ENCODE data around the gene RASAL2. TPM values are rescaled to one million over a fixed set of nuclear protein-coding genes. Genes with fewer than 3 reads are reported as not detected.

The RASAL2 gene
- total and polyA plus RNA-seq, 2 of the 13 experiments (the other 11 are each of a cell fraction or from before 2014, with no cell fraction given), result 5.4 to 5.9 TPM

DNA sequence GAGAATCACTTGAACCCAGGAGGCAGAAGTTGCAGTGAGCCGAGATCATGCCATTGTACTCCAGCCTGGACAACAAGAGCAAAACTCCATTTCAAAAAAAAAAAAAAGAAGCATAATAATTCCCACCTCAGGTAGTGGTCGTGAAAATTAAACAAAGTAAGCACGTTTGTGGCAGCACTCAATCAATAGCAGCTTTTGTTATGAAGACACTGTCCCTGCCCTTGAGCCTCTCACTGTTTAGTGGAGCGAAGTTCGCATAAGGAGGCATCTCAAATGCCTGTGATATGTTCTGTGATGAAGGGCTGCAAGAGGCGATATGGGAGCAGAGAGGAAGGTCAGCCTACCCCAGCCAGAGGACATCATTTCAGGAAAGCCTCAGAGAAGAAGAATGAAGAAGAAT lies 43.8 kb upstream of the RASAL2 start (continued):
- TF ChIP-seq CC2D1A (CRISPR knock-in tag; IDR thresholded peaks at IDR 0.05) (no peak), FOXA3 (CRISPR knock-in tag; IDR thresholded peaks at IDR 0.05) (peak; percentile 55), ZNF292 (CRISPR knock-in tag; IDR thresholded peaks at IDR 0.05; ENCODE audit: borderline replicate concordance, low read depth) (peak; percentile 89), ZMYM3 (CRISPR knock-in tag; IDR thresholded peaks at IDR 0.05) (peak; percentile 63; the same call in 1 of the 2 replicates), PPARG (CRISPR knock-in tag; conservative IDR thresholded peaks at IDR 0.05) (peak; percentile 86), ZNF317 (CRISPR knock-in tag; IDR thresholded peaks at IDR 0.05) (peak; percentile 42; the same call in 1 of the 2 replicates), YY1 (IDR thresholded peaks at IDR 0.05; ENCODE audit: insufficient read depth, insufficient replicate concordance, low read depth, low read length) (no peak), SYNCRIP (IDR thresholded peaks at IDR 0.05; ENCODE audit: insufficient read depth, low read depth, low read length) (no peak), SOX5 (CRISPR knock-in tag; IDR thresholded peaks at IDR 0.05; ENCODE audit: borderline replicate concordance) (peak; percentile 99), MYC (CRISPR knock-in tag; IDR thresholded peaks at IDR 0.05; ENCODE audit: borderline replicate concordance) (no peak), ELF3 (CRISPR knock-in tag; IDR thresholded peaks at IDR 0.05) (no peak), SOX13 (IDR thresholded peaks at IDR 0.05) (peak; percentile 97), SOX13 (CRISPR knock-in tag; conservative IDR thresholded peaks at IDR 0.05 in 1 of 2, IDR thresholded peaks at IDR 0.05 in 1 of 2) (peak in 1 of 2 experiments; percentile 99; a peak in 2 of 4 replicates), U2AF2 (IDR thresholded peaks at IDR 0.05; ENCODE audit: low read depth, low read length) (no peak), SNAPC2 (CRISPR knock-in tag; IDR thresholded peaks at IDR 0.05) (0 out of 2 replicates have a peak, but pooled peaks have one; percentile 40), ONECUT2 (CRISPR knock-in tag; IDR thresholded peaks at IDR 0.05) (peak; percentile 84), BRD4 (CRISPR knock-in tag; IDR thresholded peaks at IDR 0.05) (no peak), RFX5 (IDR thresholded peaks at IDR 0.05; ENCODE audit: low read depth, low read length) (no peak), ZNF362 (CRISPR knock-in tag; IDR thresholded peaks at IDR 0.05; ENCODE audit: borderline replicate concordance) (peak; percentile 93), ETV5 (CRISPR knock-in tag; IDR thresholded peaks at IDR 0.05; ENCODE audit: borderline replicate concordance) (no peak), HNRNPLL (IDR thresholded peaks at IDR 0.05; ENCODE audit: low read depth, low read length, poor library complexity, severe bottlenecking) (no peak)
- TF ChIP-seq, protein P1, sequence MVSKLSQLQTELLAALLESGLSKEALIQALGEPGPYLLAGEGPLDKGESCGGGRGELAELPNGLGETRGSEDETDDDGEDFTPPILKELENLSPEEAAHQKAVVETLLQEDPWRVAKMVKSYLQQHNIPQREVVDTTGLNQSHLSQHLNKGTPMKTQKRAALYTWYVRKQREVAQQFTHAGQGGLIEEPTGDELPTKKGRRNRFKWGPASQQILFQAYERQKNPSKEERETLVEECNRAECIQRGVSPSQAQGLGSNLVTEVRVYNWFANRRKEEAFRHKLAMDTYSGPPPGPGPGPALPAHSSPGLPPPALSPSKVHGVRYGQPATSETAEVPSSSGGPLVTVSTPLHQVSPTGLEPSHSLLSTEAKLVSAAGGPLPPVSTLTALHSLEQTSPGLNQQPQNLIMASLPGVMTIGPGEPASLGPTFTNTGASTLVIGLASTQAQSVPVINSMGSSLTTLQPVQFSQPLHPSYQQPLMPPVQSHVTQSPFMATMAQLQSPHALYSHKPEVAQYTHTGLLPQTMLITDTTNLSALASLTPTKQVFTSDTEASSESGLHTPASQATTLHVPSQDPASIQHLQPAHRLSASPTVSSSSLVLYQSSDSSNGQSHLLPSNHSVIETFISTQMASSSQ (IDR thresholded peaks at IDR 0.05; ENCODE audit: low read depth), result no peak
- TF ChIP-seq, protein P1 (CRISPR knock-in tag; IDR thresholded peaks at IDR 0.05; ENCODE audit: borderline replicate concordance), result peak; percentile 20; the same call in 1 of the 2 replicates
- TF ChIP-seq, protein P2, sequence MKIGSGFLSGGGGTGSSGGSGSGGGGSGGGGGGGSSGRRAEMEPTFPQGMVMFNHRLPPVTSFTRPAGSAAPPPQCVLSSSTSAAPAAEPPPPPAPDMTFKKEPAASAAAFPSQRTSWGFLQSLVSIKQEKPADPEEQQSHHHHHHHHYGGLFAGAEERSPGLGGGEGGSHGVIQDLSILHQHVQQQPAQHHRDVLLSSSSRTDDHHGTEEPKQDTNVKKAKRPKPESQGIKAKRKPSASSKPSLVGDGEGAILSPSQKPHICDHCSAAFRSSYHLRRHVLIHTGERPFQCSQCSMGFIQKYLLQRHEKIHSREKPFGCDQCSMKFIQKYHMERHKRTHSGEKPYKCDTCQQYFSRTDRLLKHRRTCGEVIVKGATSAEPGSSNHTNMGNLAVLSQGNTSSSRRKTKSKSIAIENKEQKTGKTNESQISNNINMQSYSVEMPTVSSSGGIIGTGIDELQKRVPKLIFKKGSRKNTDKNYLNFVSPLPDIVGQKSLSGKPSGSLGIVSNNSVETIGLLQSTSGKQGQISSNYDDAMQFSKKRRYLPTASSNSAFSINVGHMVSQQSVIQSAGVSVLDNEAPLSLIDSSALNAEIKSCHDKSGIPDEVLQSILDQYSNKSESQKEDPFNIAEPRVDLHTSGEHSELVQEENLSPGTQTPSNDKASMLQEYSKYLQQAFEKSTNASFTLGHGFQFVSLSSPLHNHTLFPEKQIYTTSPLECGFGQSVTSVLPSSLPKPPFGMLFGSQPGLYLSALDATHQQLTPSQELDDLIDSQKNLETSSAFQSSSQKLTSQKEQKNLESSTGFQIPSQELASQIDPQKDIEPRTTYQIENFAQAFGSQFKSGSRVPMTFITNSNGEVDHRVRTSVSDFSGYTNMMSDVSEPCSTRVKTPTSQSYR (CRISPR knock-in tag; IDR thresholded peaks at IDR 0.05; ENCODE audit: borderline replicate concordance), result no peak

All from HepG2 (cell line).